Measurements from ENCODE around the gene CGREF1. TPM values are rescaled to one million over a fixed set of nuclear protein-coding genes. Genes with fewer than 3 reads are reported as not detected.

The CGREF1 gene, protein sequence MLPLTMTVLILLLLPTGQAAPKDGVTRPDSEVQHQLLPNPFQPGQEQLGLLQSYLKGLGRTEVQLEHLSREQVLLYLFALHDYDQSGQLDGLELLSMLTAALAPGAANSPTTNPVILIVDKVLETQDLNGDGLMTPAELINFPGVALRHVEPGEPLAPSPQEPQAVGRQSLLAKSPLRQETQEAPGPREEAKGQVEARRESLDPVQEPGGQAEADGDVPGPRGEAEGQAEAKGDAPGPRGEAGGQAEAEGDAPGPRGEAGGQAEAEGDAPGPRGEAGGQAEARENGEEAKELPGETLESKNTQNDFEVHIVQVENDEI
- 0.17 and 0.84 TPM in 2 replicates for total RNA-seq (2014; rRNA removed; shearing (Covaris generic))

- no peak for DNase-seq (ENCODE audit: low read depth)
These were observed at the start of gene CGREF1 for GRCh38 chr2:27118525-27119329. Gene CGREF1 (minus strand): TSS chr2:27119128. CDS start chr2:27104366, 14,762 bp downstream.

- no peak for DNase-seq (ENCODE audit: low read depth)
These were observed 46.2 kb upstream of the CGREF1 start for GRCh38 chr2:27164960-27165763.

GRCh38 chr2:27162151-27163121, 43.5 kb upstream of the CGREF1 start:
- peak; percentile 37 for DNase-seq (ENCODE audit: low read depth)

GRCh38 chr2:27160191-27160590, 41.3 kb upstream of the CGREF1 start:
- no peak for DNase-seq (ENCODE audit: low read depth)

DNA sequence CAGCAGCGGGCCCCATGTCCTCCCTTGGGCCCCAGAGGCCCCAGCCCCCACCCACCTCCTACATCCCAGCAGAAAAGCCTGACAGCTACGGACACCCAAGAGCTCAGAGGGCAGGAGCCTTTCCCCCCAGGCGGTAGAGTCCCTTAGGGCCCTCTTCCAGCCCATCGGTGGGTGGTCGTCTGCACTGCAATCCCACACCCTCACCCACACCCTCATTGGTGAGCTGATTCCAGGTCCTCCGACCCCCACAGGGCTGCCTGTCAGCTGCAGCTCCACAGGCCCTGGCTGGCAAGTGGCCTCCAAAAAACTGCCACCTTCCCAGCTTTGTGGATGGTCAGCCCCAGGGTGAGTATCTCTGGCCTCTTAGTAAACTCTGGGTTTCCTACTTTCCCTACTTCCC, 40.3 kb upstream of the CGREF1 start:
- no peak for DNase-seq (ENCODE audit: low read depth)

DNA sequence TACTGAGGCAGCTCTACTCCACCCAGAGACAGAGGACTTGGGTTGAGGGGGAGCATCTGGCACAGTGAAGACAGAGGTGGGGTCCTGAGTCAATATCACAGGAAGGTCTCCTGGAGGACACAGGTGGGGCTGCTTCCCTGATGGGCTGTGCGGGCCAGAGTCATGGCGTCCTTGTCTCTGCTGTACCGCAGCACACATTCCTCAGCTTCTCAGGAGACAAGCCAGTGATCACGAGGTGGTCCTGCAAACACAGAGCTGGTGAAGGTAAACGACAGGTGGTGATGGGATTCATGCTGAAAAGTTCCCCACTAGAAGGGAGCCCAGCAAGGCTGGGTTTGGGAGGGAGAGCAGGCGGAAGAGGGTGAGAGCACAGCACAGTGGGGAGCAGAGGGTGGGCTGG, 39.5 kb upstream of the CGREF1 start:
- DNase-seq (ENCODE audit: low read depth), result no peak

DNA sequence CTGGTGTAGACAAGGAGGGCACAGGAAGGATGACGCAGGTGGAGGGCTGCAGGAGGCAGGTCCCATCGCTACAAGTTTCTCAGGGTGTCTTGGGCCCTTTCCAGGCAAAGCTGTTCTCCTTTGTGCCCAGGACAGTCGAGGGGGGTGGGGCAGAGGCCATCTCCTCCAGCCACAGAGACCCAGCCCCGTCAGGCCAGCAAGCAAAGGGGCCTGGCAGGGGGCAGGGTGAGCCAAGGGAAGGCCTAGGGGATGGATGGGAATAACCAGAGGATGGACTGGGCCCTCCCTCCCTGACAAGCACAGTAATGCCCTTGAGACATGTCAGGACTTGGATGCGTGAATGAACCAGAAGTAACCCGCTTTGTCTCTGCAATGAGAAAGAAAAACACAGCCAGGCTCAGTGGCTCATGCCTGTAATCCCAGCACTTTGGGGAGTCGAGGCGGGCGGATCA, 36.2 kb upstream of the CGREF1 start:
- no peak for DNase-seq (ENCODE audit: low read depth)

- no peak for DNase-seq (ENCODE audit: low read depth)
These were observed 35.6 kb upstream of the CGREF1 start for GRCh38 chr2:27154488-27154887.

DNA sequence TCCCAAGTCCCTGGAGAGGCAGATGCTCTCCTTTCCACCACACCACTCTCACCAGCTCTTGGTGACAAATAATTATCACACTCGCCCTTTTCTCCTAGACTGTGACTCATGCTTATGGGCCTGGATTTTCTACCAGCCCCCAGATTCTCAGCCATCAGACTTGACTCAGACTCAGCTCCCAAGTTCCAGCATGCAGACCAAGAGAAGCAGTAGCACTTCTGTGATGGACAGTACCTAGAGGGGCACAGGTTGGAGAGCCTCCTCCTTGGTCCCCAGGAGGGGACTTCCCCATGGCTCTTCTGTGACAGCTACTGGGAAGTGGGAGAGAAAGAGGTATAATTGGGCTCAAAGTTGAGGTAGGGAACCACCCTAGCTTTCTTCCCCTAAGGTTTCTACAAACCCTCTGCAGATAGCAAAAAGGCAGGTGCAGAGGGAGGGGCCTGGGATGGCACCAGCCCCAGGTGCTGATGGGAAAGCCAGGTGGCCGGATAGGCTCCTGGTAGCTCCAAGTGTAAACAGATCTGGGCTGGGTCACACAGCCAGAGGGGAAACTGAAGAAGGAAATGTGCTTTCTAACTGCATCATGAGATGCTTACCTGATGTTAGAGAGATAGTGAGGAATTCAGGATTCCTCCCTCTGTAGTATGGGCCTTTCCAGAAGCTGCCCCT, 34.0 kb upstream of the CGREF1 start:
- DNase-seq (ENCODE audit: low read depth), result peak; percentile 34

GRCh38 chr2:27152102-27152795, 33.3 kb upstream of the CGREF1 start:
- DNase-seq (ENCODE audit: low read depth), result no peak

DNA sequence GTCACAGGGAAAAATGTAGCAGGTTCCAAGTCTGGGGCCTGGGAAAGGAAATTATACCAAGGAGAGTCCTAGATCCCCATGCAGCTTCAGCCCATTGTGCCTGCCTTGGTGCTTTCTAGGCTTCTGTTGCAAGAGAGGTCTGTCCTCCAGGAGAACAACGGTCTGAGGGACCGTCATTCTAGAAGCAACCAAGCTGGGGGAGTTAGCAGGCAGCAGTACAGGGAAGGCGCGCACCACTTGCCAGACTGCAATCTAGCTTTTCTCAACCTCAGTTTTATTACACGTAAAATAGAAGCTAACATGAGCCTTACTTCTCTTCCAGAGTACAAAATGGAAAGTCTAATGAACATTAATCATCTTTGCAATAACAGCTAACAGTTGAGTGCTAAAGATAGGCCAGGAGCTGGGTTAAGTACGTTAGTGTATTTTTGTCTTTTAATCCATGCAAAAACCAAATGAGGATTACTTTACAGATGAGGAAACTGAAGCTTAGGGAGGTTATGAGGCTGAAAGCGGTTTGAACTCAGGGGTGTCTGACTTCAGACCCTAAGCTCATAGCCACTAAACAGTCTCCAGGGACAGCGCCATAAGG, 31.8 kb upstream of the CGREF1 start:
- DNase-seq (ENCODE audit: low read depth), result no peak

DNA sequence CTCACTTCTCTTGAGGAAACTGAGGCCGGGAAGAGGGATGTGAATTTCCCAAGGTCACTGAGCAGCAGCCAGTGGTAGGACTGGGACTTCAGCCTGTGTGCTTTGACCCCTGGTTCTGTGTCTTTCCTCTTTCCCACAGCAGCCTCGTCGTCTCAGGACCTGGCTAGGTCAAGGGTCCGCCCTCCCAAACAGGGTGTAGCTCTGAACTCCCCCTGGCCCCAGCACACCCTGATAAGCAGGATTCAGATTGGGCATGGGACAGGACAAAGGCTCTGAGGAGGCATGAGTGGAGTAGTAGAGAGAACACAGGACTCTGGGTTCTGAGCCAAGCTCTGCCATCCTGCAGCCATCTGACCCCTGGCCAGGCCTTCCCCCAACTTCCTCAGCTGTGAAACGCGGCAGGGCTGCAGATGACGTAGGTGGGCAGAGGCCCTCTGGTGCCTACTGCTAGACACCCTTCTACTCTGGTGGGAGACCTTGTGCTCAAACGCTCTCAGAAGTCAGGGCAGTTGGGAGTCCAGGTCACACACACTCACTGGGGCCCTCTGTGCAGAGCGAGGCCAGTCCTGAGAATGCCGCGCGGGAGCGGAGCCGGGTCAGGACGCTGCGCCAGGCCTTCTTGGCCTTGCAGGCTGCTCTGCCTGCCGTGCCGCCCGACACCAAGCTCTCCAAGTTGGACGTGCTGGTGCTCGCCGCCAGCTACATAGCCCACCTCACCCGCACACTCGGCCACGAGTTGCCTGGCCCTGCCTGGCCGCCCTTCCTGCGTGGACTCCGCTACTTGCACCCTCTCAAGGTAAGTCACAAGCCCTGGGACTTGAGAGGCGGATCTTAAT, 30.9 kb upstream of the CGREF1 start:
- DNase-seq (ENCODE audit: low read depth), result no peak

- no peak for DNase-seq (ENCODE audit: low read depth)
These were observed 30.0 kb upstream of the CGREF1 start, which contains the start of gene TCF23 for GRCh38 chr2:27148801-27149439. Gene TCF23 (plus strand): TSS chr2:27149004. CDS start chr2:27149134, 130 bp downstream.

DNA sequence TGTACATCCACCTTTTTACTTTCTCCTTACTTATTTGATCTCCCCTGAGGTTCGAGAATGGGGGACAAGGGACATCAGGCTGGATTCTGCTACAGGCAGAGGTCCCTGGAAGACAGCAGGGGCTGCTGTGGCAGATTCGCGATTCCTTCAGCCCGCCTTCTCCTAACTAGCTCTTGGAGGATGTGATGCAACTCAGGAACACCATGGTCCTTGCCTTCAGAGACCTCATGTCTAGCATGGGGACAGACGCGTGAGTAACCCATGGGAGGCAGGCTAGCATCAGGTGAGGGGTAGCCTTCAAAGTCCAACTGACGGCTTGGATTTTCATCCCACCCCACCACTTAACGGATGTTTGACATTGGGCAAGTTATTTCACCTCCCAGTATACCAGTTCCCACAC, 29.0 kb upstream of the CGREF1 start:
- DNase-seq (ENCODE audit: low read depth), result no peak

- no peak for DNase-seq (ENCODE audit: low read depth)
These were observed 26.8 kb upstream of the CGREF1 start for GRCh38 chr2:27145682-27146081.

- DNase-seq (ENCODE audit: low read depth), result no peak
These were observed 24.4 kb upstream of the CGREF1 start for GRCh38 chr2:27143285-27143684.

DNA sequence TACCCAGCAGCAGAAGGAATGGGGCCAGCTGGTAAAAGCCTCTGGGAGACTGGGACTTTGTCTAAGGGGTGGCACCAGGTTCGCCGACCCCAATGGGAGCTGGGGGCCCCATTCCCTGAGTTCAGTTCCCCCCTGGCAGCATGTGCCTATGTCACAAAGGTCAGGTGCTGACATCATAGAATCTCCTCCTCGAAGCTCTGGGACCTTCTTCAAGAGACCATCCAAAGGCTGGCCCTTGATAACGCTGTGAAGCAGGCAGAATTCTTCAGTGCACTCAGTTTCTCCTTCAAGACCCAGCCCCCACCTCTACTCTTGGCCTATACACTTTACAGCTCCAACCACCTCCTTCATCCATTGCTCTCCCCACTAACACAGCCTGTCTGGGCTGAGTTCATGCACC, 20.4 kb upstream of the CGREF1 start, which contains the start of gene PRR30:
Gene PRR30 (minus strand): TSS at position 101 of the 400 bp plus-strand sequence. CDS start 1,081 bp downstream, outside the sequence.
- no peak for DNase-seq (ENCODE audit: low read depth)

- no peak for DNase-seq (ENCODE audit: low read depth)
These were observed 19.2 kb upstream of the CGREF1 start for GRCh38 chr2:27138111-27138510.

Data from M059J (cell line).